ENCODE measurements around the gene PHAX.
A peak's percentile ranks its signal among the peaks of the same experiment; 100 is the strongest.
"Not testable (repeated sequence)": the region's sequence is repeated elsewhere in the genome, so short reads cannot be mapped to it uniquely, and the experiment has no call there.

PHAX gene, protein sequence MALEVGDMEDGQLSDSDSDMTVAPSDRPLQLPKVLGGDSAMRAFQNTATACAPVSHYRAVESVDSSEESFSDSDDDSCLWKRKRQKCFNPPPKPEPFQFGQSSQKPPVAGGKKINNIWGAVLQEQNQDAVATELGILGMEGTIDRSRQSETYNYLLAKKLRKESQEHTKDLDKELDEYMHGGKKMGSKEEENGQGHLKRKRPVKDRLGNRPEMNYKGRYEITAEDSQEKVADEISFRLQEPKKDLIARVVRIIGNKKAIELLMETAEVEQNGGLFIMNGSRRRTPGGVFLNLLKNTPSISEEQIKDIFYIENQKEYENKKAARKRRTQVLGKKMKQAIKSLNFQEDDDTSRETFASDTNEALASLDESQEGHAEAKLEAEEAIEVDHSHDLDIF

DNA sequence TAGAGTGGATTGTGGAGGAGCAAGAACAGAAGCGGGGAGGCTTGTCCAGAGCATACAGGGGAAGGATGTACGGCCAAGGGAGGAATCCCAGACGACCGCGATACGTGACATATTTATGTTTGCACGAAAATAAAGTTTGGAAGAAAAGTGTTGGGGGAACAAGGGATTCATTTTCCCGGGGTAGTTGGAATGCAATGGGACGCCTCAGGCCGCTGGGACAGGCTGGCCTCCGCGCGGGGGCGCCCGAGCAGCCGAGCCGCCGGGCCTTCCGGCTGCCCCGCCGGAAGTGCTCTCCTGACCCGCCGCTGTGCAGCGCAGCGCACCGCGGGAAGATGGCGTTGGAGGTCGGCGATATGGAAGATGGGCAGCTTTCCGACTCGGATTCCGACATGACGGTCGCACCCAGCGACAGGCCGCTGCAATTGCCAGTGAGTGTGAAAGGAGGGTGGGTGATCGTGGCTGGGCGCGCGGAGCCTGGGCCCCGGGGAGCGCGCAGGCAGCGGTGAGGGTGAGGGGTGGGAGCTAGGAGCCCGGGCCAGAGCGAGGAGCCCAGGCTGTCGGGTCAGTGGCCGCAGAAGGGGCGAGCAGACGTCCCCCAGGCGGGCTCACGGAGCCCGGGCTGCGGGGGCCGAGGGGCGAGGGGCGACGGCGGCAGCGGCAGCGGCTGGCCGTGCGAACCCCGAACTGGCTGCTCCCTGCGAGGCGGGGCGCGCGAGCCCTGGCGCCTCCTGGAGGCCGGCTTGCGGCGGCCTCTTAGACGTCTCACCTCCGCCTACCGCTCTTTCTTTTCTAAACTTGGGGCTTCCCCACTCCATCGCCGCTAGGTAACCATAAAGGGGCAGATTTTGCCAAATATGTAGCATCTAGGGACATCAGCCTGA is at the start of gene PHAX:
PHAX (plus strand) TSS at position 317 of the 881 bp plus-strand sequence; CDS start at position 333, 16 bp downstream.
- DNase-seq: peak; percentile 22

DNA sequence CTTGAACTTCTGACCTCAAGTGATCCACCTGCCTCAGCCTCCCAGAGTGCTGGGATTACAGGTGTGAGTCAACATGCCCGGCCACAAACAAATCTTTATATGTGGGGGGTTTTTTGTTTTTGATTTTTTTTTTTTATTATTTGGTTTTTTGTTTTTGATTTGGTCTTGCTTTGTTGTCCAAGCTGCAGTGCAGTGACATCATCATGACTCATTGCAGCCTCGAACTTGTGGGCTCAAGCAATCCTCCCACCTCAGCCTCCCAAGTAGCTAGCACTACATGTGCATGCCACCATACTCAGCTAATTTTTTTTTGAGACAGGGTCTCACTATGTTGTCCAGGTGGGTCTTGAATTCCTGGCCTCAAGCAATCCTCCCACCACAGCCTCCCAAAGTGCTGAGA is 48.1 kb upstream of the PHAX start:
- no peak for DNase-seq

DNA sequence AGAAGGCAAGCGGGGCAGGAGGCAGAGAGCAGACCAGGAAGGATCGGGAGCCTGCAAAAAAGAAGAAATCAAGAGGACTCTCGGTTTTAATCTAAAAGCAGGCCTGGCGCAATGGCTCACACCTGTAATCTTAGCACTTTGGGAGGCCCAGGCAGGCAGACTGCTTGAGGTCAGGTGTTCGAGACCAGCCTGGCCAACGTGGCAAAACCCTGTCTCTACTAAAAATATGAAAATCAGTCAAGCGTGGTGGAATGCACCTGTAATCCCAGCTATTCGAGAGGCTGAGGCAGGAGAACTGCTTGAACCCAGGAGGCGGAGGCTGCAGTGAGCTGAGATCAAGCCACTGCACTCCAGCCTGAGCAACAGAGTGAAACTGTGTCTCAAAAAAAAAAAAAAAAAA is 45.6 kb upstream of the PHAX start:
- DNase-seq: not testable (repeated sequence)

DNA sequence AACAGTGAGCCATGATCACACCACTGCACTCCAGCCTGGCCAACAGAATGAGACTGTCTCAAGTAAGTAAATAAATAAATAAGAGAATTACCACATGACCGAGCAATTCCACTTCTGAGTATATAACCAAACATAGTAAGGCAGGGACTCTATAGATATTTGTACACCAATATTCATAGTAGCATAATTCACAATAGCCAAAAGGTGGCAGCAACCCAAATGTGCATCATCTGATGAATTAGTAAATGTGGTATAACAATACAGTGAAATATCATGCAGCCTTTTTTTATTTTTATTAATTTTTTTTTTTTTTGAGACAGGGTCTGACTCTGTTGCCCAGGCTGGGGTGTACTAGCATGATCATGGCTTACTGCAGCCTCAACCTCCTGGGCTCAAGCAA is 38.8 kb upstream of the PHAX start:
- no peak for DNase-seq

DNA sequence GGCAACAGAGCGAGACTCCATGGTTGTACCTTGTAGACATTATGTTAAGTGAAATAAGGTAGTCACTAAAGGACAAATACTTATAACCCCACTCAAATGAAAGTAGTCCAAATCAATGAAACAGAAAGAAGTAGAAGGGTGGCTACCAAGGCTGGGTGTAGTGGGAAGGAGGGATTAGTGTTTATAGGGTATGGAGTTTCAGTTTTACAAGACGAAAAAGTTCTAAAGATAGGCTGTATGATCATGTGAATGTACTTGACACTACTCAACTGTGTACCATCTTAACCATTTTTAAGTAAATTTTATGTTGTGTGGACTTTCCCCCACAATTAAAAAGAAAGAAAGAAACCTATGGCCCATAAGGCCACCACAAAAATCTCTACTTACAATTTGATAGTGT is 37.9 kb upstream of the PHAX start:
- no peak for DNase-seq

DNA sequence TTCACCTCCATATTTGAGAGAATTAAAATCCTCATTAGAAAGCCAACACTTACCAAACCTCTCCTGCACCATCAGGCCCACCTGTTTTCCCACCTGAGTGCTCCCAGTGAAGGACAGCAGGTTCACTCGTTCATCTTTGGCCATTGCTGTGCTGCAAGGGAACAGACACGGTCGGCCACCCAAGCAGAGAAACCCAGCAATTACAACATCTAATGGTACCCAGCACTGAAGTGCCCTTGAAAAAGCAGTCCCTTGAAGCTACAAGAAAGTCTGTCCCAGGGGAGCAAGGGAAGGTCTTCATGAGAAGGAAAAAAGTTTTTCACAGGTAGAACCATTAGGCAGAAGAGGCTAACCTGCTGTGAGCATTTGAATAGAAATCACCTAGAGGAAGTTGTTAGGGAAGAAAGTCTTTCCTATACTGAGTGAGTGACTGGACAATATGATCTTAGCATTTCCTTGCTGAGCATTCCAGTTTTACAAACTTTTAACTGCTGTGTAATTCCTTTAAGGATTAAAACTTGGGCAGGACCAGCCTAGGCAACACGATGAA is 32.5 kb upstream of the PHAX start:
- DNase-seq: no peak

DNA sequence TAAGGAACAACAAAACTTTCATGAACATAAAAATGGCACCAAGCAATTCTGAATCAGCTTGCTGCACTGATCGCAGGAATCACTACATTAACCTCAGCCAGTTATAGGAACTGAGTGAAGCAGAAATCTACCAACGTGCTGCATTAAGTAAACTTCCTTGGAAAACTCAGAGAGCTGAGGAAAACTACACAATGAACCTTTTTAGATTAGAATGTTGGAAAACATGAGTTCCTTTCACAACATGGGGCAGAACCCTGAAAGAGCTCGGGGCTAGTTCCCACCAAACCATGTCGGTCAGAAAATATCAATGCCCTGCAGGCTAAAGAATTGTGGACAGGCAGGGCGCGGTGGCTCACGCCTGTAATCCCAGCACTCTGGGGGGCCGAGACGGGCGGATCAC is 25.1 kb upstream of the PHAX start:
- no peak for DNase-seq

DNA sequence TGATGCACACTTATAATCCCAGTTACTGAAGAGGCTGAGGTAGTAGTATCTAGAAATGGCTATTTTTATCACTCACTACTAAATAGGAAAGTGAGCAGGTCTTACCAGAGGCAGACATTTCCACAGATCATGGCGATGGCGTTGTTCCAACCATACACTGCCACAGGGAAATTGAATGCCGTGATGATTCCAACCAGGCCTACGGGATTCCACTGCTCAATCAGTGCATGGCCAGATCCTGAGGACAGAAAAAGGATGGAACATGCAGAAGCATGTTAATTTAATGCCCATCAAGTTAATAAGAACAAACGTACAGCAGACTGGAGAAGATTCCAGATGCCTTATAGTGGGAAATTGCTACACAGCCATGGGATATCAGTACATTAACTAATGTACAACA is 23.8 kb upstream of the PHAX start:
- no peak for DNase-seq

DNA sequence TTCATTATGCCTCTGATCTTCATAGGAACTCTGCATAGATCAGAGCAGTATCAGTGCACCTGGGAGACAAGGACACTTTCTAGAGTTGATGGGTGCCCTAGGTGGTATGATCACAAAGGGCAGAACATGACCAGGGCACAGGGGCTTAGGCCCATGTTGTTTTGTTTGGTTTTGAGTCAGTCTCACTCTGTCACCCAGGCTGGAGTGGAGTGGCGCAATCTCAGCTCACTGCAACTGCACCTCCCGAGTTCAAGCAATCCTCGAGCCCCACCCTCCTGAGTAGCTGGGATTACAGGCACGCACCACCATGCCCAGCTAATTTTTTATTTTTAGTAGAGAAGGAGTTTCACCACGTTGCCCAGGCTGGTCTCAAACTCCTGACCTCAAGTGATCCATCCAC is 23.3 kb upstream of the PHAX start:
- DNase-seq: no peak

DNA sequence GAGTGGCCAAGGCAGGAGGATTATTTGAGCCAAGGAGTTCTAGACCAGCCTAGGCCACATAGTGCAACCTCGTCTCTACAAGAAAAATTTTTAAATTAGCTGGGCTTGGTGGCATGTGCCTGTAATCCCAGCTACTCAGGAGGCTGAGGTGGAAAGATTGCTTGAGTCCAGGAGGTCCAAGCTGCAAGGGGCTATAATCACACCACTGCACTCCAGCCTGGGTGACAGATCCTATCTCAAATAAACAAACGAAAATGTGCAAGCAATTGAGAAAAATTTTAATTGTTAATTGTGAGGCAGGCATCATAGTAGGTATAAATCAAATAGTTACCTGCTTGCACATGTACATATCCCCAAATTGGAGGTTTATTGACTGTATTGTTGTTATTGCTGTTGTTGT is 21.0 kb upstream of the PHAX start:
- DNase-seq: no peak

DNA sequence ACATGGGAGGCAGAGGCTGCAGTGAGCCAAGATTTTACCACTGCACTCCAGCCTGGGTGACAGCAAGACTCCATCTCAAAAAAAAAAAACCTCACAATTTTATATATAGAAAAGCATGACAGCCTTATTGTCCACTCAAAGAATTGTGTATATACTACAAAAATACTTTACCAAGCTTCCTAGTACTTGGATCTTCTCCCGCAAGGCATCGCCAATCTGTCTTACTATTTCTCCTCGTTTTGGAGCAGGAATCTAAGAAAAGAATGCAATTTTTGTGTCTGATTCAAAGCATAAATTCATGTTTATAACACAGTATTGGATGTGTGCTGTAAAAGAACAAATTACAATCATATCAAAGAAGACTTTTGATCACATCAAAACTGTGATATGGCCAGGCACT is 17.0 kb upstream of the PHAX start:
- no peak for DNase-seq

DNA sequence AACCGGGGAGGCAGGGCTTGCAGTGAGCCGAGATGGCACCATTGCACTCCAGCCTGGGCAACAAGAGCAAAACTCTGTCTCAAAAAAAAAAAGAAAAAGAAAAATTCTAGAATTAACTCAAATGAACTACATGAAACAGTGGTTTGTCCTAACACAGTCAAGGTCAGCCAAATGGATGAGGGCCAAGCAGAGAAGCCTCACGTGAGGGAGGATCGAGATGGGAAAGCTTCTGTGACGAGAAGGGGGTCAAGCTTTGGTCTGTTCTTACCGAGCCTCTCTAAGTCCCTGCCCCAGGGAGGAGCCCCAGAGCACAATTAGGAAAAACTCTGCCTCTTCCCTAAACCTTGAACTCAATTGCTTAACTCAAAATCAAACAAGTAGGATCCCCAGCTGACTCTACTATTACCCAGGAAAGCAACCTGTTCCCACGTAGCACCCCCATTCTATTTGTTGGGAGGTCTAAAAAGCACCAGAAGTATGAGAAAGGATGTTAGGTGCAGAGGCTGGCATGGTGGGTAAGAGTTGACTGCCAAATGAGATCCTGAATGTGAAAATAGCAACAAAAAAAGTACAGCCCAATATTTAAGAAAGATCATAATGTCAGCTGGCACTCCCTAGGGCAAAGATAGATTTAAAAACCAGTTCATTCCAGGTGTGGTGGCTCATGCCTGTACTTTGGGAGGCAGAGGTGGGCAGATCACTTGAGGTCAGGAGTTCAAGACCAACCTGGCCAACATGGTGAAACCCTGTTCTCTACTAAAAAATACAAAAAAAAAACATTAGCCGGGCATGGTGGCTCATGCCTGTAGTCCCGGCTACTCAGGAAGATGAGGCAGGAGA is 13.0 kb upstream of the PHAX start:
- DNase-seq: no peak

DNA sequence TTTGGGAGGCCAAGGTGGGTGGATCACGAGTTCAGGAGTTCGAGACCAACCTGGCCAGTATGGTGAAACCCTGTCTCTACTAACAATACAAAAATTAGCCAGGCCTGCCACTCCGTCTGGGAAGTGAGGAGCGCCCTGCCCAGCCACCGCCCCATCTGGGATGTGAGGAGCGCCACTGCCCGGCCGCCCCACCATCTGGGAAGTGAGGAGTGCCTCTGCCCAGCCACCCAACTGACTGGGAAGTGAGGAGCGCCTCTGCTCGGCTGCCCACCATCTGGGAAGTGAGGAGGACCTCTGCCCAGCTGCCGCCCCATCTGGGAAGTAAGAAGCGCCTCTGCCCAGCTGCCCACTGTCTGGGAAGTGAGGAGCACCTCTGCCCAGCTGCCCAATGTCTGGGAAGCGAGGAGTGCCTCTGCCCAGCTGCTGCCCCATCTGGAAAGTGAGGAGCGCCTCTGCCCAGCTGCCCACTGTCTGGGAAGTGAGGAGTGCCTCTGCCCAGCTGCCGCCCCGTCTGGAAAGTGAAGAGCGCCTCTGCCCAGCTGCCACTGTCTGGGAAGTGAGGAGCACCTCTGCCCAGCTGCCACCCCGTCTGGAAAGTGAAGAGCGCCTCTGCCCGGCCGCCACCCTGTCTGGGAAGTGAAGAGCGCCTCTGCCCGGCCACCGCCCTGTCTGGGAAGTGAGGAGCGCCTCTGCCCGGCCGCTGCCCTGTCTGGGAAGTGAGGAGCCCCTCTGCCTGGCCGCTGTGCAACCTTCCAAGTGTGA is 11.0 kb upstream of the PHAX start:
- no peak for DNase-seq

DNA sequence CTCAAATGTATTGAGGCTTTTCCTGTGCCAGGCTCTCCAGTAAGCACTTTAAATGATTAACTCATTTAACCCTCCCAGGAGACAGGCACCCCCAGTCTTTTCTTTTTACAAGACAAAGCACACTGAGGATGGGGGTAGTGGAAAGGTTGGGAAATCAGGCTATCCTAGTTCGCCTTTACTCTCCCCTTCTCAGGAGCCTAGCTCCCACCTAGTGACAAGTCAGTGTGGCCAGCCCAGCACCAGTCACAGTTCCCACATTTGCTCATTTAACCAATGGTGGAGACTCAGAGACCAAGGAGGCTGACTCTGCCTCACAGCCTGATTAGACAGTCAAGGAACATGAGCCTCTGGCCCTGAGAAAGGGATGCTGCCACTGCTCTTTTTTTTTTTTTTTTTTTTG is 9.2 kb upstream of the PHAX start:
- DNase-seq: no peak

DNA sequence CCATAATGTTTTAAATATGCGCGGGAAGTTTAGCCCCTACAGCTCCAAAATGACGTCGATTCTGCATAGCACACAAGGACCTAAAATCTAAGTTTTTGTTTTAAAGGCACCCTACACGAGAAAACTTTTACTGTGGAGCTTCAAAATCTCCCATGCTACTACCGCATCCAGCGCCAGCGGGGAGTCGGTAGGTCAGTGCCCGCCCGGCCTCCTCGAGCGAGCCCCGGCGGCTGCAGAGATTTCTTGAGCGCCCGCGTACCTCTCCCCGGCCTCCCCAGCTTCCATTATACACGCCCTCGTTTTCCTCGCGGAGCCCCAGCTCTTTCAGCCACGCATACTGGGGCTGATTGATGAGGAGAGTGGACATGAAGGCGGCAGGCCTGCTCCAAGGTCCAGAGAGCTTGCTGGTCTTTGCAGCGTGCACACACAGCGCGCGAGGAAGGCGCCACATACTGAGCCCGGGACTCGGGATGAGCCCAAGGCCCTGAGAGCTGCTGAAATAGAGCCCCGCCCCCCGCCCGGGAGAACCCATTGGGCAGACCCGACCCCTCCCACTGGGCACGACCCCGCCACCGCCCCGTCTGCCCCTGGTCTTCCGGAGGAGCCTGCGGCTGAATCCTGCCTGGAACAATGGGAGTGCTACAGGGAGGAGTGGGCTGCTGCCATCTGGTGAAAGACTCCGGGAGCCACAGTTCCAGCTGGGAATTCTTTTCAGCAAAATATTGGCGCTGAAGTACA is 5.8 kb upstream of the PHAX start, which contains the start of gene ALDH7A1:
ALDH7A1 (minus strand) TSS at position 472 of the 738 bp plus-strand sequence; CDS start at position 451, 21 bp downstream.
- DNase-seq: peak; percentile 83

DNA sequence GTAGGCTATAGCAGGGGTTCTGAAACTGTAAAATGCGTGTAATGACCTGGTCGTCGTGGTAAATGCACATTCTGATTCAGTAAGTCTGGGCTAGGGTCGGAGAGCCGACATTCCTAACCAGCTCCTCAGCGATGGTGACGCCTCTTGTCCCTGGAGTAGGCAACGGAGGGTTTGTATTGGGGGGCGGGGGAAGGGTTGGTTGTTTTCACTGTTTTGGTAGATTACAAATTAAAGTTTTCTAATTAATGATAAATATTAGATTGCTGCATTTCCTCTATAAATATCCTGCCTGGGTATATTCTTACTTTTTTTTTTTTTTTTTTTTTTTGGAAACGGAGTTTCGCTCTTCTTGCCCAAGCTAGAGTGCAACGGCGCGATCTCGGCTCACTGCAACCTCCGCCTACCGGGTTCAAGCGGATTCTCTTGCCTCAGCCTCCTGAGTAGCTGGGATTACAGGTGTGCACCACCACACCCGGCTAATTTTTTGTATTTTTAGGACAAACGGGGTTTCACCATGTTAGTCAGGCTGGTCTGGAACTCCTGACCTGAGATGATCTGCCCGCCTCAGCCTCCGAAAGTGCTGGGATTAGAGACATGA is 5.2 kb upstream of the PHAX start:
- no peak for DNase-seq

DNA sequence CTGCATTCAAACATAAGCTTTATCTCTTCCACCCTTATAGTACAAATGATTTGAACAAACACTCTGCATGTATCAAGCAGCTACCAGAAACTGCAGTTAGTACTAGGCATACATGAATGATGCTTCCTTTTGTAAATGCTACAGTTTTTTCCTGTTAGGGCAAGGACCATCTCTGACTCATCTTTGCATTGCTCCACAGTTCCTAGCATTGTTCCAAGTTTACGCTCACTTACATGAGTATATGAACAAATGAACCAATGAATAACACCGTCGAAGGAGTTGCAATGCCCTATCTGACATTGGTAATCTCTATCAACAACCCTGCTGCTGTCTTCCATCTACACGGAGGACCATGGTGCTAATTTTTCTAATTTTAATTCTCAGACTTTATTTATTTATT is 3.6 kb upstream of the PHAX start:
- DNase-seq: no peak

DNA sequence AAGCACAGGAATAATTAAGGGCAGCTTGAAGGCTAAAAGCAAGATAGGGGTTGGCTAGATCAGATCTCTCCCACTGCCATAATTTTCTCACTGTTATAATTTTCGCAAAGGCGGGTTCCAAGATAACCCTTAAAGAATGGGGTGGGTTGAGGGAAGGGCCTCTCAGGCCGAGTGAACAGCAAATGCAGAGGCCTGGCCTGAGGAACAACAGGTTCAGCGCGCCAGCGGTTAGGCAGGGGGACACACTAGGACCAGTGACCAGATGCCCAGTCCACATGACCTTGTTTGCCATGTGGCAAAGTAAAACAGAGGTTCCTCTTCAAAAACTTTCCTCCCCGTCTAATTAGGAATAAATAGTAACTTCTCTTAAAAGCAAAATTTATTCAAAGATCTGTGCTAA is 1.2 kb upstream of the PHAX start:
- no peak for DNase-seq

DNA sequence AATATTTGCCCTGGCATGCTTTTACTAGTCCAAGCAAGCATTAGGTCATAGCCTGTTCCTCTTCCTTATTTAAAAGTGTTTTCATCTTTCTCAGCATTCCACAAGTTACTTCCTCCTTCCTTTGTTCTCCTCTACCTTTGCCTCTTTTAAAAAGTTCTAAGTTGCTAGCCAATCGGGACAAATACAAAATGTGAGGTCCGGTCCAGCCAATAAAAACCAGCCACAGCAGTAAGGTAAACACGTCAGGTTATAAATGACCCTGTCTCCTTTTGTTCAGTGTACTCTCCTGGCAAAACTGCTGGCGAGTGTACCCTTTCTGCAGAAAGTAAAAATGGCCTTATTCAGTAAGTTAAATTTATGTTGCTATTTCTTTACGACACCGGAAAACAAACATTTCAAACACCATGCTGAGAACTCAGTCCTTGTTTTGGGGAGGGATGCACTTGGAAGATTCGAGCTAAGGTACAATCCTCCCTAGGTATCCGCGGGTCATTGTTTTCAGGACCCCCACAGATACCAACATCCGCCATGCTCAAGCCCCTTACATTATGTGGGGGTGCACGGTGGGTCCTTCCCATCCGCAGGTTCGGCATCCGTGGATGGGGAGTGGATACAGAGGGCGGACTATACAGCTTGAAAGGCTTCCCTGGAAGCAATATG is 646 bp upstream of the PHAX start:
- DNase-seq: not testable (repeated sequence)

DNA sequence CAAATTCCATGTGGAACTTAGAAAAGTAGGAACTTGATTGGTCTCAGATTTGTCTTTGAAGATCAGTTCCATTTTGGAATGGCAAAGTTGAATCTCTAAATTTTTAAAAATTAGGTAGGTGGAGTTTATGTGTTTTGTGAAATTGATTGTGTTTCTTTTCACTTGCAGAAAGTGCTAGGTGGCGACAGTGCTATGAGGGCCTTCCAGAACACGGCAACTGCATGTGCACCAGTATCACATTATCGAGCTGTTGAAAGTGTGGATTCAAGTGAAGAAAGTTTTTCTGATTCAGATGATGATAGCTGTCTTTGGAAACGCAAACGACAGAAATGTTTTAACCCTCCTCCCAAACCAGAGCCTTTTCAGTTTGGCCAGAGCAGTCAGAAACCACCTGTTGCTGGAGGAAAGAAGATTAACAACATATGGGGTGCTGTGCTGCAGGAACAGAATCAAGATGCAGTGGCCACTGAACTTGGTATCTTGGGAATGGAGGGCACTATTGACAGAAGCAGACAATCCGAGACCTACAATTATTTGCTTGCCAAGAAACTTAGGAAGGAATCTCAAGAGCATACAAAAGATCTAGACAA is 2.8 kb downstream of the PHAX start:
- no peak for DNase-seq

Data from NCI-H510A (cell line).